ENCODE measurements around the gene GGCX.

Gene GGCX

DNA sequence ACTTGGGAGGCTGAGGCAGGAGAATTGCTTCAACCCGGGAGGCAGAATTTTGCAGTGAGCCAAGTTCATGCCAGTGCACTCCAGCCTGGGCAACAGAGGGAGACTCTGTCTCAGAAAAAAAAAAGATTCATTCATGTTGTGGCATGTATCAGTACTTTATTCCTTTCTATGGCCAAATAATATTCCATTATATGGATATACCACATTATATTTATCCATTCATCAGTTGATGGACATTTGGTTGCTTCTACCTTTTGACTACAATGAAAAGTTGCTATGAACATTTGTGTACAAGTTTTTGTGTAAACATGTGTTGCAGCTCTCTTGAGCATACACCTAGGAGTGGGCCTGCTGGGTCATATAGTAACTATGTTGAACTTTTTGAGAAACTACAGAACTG is 31.5 kb downstream of the GGCX start:
- no peak for DNase-seq (ENCODE audit: low read depth in 1 of 2, low spot score in 1 of 2)
- Histone ChIP-seq H3K27ac (replicated peaks) (no peak overlapping the region), H3K4me3 (replicated peaks; ENCODE audit: insufficient read depth, low read length) (no peak overlapping the region), H3K27me3 (ENCODE audit: insufficient read depth, poor library complexity, severe bottlenecking) (no peaks in the 10 kb centered on the region)
- TF ChIP-seq, protein P1, sequence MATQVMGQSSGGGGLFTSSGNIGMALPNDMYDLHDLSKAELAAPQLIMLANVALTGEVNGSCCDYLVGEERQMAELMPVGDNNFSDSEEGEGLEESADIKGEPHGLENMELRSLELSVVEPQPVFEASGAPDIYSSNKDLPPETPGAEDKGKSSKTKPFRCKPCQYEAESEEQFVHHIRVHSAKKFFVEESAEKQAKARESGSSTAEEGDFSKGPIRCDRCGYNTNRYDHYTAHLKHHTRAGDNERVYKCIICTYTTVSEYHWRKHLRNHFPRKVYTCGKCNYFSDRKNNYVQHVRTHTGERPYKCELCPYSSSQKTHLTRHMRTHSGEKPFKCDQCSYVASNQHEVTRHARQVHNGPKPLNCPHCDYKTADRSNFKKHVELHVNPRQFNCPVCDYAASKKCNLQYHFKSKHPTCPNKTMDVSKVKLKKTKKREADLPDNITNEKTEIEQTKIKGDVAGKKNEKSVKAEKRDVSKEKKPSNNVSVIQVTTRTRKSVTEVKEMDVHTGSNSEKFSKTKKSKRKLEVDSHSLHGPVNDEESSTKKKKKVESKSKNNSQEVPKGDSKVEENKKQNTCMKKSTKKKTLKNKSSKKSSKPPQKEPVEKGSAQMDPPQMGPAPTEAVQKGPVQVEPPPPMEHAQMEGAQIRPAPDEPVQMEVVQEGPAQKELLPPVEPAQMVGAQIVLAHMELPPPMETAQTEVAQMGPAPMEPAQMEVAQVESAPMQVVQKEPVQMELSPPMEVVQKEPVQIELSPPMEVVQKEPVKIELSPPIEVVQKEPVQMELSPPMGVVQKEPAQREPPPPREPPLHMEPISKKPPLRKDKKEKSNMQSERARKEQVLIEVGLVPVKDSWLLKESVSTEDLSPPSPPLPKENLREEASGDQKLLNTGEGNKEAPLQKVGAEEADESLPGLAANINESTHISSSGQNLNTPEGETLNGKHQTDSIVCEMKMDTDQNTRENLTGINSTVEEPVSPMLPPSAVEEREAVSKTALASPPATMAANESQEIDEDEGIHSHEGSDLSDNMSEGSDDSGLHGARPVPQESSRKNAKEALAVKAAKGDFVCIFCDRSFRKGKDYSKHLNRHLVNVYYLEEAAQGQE (IDR thresholded peaks at IDR 0.05; ENCODE audit: insufficient replicate concordance, low read depth), result no peak
- TF ChIP-seq SPI1 (IDR thresholded peaks at IDR 0.05; ENCODE audit: borderline replicate concordance, low read depth), result no peak
- TF ChIP-seq, protein P2, sequence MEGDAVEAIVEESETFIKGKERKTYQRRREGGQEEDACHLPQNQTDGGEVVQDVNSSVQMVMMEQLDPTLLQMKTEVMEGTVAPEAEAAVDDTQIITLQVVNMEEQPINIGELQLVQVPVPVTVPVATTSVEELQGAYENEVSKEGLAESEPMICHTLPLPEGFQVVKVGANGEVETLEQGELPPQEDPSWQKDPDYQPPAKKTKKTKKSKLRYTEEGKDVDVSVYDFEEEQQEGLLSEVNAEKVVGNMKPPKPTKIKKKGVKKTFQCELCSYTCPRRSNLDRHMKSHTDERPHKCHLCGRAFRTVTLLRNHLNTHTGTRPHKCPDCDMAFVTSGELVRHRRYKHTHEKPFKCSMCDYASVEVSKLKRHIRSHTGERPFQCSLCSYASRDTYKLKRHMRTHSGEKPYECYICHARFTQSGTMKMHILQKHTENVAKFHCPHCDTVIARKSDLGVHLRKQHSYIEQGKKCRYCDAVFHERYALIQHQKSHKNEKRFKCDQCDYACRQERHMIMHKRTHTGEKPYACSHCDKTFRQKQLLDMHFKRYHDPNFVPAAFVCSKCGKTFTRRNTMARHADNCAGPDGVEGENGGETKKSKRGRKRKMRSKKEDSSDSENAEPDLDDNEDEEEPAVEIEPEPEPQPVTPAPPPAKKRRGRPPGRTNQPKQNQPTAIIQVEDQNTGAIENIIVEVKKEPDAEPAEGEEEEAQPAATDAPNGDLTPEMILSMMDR (IDR thresholded peaks at IDR 0.05; ENCODE audit: insufficient read depth, low read length), result no peak
- TF ChIP-seq POLR2AphosphoS5 (IDR thresholded peaks at IDR 0.05; ENCODE audit: low read depth), result no peak
- TF ChIP-seq GABPA (IDR thresholded peaks at IDR 0.05; ENCODE audit: low read depth), result no peak

DNA sequence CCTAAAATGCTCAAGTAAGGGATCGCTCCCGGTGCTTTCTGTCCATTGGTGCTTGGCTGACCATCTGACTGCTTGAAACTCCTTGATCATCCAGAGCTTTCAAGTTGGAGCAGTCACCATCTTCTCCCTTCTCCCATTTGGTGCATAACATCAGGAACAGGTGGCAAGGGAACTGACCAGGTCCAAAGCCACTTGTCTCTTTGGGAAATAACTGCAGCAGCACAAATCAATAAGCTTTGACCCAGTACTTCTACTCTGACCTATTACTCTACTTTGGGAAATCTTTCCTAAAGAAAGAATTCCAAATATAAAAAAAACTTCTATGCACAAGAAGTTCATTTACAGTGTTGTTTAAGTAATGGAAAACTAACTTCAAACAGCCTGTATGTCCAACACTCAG is 32.9 kb downstream of the GGCX start:
- TF ChIP-seq SPI1 (IDR thresholded peaks at IDR 0.05; ENCODE audit: borderline replicate concordance, low read depth) (no peak), GABPA (IDR thresholded peaks at IDR 0.05; ENCODE audit: low read depth) (no peak), POLR2AphosphoS5 (IDR thresholded peaks at IDR 0.05; ENCODE audit: low read depth) (no peak)
- TF ChIP-seq, protein P2 (IDR thresholded peaks at IDR 0.05; ENCODE audit: insufficient read depth, low read length), result no peak
- TF ChIP-seq, protein P1 (IDR thresholded peaks at IDR 0.05; ENCODE audit: insufficient replicate concordance, low read depth), result no peak
- H3K27ac ChIP-seq (replicated peaks), result no peak overlapping the region
- no peaks in the 10 kb centered on the region for H3K27me3 ChIP-seq (ENCODE audit: insufficient read depth, poor library complexity, severe bottlenecking)
- DNase-seq (ENCODE audit: low read depth in 1 of 2, low spot score in 1 of 2), result no peak
- H3K4me3 ChIP-seq (replicated peaks; ENCODE audit: insufficient read depth, low read length), result no peak overlapping the region

- H3K4me3 ChIP-seq (replicated peaks; ENCODE audit: insufficient read depth, low read length), result no peak overlapping the region
- no peaks in the 10 kb centered on the region for H3K27me3 ChIP-seq (ENCODE audit: insufficient read depth, poor library complexity, severe bottlenecking)
- DNase-seq (ENCODE audit: low read depth in 1 of 2, low spot score in 1 of 2), result no peak
- H3K27ac ChIP-seq (replicated peaks), result no peak overlapping the region
- no peak for TF ChIP-seq SPI1 (IDR thresholded peaks at IDR 0.05; ENCODE audit: borderline replicate concordance, low read depth)
- TF ChIP-seq, protein P2 (IDR thresholded peaks at IDR 0.05; ENCODE audit: insufficient read depth, low read length), result no peak
- TF ChIP-seq POLR2AphosphoS5 (IDR thresholded peaks at IDR 0.05; ENCODE audit: low read depth), result no peak
- no peak for TF ChIP-seq GABPA (IDR thresholded peaks at IDR 0.05; ENCODE audit: low read depth)
- TF ChIP-seq, protein P1 (IDR thresholded peaks at IDR 0.05; ENCODE audit: insufficient replicate concordance, low read depth), result no peak
Measured at GRCh38 chr2:85527787-85528186, 33.5 kb downstream of the GGCX start.

Measured in HL-60 (cell line).